ENCODE data around the gene RPA1. TPM values are rescaled to one million over a fixed set of nuclear protein-coding genes. Genes with fewer than 3 reads are reported as not detected.

Gene RPA1
- total and polyA plus RNA-seq, 2 of the 4 experiments (the other 2 are of a cell fraction): 38.4 to 48.2 TPM

DNA sequence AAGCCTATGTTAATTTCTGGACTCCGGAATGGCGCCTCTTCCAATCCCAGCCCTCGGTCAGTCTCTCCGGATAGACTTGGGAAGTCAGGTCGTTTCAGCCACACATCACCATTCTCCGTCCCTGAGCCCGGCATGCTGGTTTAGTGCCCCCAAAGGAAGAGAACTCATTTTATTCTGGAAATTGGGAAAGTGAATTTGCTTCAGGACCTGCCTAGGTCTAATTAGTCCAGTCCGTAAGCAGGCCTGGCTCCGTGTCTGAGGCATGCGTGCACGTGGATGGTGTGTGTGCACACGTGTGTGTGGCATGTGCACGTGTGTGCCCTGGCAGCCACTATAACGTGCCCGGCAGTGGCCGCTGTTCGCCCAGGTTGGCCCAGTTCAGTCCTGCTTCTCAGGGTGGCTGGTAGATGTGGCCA, 77.4 kb downstream of the RPA1 start:
- Histone ChIP-seq H3K36me3 (ENCODE audit: control insufficient read depth, insufficient read depth, low read length) (no peaks in the 10 kb centered on the region), H3K27me3 (ENCODE audit: control insufficient read depth, insufficient read depth, low read length) (peaks cover 59% of the 10 kb centered on the region), H3K4me2 (ENCODE audit: low read depth, low read length) (no peak overlapping the region), H2AK9ac (replicated peaks; ENCODE audit: low read depth, low read length, poor library complexity) (no peak overlapping the region), H4K8ac (ENCODE audit: low read depth in 2 of 2, low read length in 2 of 2) (no peak overlapping the region), H3K79me1 (ENCODE audit: low read depth in 1 of 2, low read length in 2 of 2) (no peaks in the 10 kb centered on the region), H3K4me3 (ENCODE audit: insufficient read depth, low read depth, low read length) (no peak overlapping the region), H3K9me1 (ENCODE audit: insufficient read depth, low read length) (no peaks in the 10 kb centered on the region), H3K9me3 (ENCODE audit: control insufficient read depth, insufficient read depth, low read length) (no peaks in the 10 kb centered on the region), H3K23ac (ENCODE audit: low read depth, low read length) (no peak overlapping the region), H4K20me1 (ENCODE audit: insufficient read depth, low read length) (no peaks in the 10 kb centered on the region), H3K4ac (ENCODE audit: low read depth, low read length) (no peak overlapping the region), H2BK120ac (ENCODE audit: low read depth, low read length) (no peak overlapping the region), H3K4me1 (ENCODE audit: control insufficient read depth, insufficient read depth, low read length) (no peaks in the 10 kb centered on the region; the same call in 1 of the 2 replicates), H2BK15ac (ENCODE audit: low read depth, low read length) (no peak overlapping the region), H2BK5ac (ENCODE audit: low read depth, low read length, poor library complexity, severe bottlenecking) (no peak overlapping the region), H3K14ac (replicated peaks; ENCODE audit: low read depth, low read length) (no peak overlapping the region), H3K18ac (ENCODE audit: low read depth, low read length) (no peak overlapping the region), H2BK20ac (ENCODE audit: low read depth, low read length) (no peak overlapping the region), H3K27ac (ENCODE audit: insufficient read depth, low read length) (no peak overlapping the region), H3K9ac (ENCODE audit: low read depth, low read length) (no peak overlapping the region), H3K56ac (ENCODE audit: extremely low read depth, insufficient read depth, low read length) (no peak overlapping the region), H2AFZ (replicated peaks; ENCODE audit: low read length, poor library complexity) (no peak overlapping the region), H2AK5ac (ENCODE audit: low read depth, low read length) (no peak overlapping the region), H4K91ac (ENCODE audit: insufficient read depth, low read depth, low read length) (no peak overlapping the region), H4K5ac (ENCODE audit: low read depth, low read length) (no peak overlapping the region)
- DNase-seq (no peak), ATAC-seq (ENCODE audit: low read depth) (no peak)
- ChIA-PET CTCF (no interaction called here), POLR2A (ENCODE audit: unreplicated experiment) (no interaction called here)
- intact Hi-C loops (cut with micrococcal nuclease) (no loop called here), dilution Hi-C loops (cut with HindIII; ENCODE audit: low sequenced_read_pairs, unreplicated experiment) (no loop called here), in situ Hi-C loops (cut with MboI; ENCODE audit: low sequenced_read_pairs) (loop anchor here (10.0 kb wide), 1 partner anchor 378 kb away; no protein-coding TSS in a partner anchor)
- TF ChIP-seq MAFK (IDR thresholded peaks at IDR 0.05; ENCODE audit: low read depth, low read length) (no peak), BHLHE40 (IDR thresholded peaks at IDR 0.05; ENCODE audit: low read depth, low read length) (no peak), RFX5 (IDR thresholded peaks at IDR 0.05; ENCODE audit: low read depth, low read length) (no peak), CTCF (conservative IDR thresholded peaks at IDR 0.05; ENCODE audit: low read depth, low read length) (no peak), NFE2L2 (IDR thresholded peaks at IDR 0.05; ENCODE audit: low read depth, low read length) (no peak), POLR2A (IDR thresholded peaks at IDR 0.05; ENCODE audit: low read depth, low read length) (no peak), RAD21 (IDR thresholded peaks at IDR 0.05; ENCODE audit: low read length) (no peak), FOS (IDR thresholded peaks at IDR 0.05; ENCODE audit: low read depth, low read length) (no peak), CHD1 (IDR thresholded peaks at IDR 0.05; ENCODE audit: low read depth, low read length) (no peak)
- 83% methylated on average over 3 of the region's 17 CpGs; no CpG with 5 or more reads in 1 of the 2 experiments for WGBS, 2 experiments (ENCODE audit: extremely low coverage in 2 of 2, insufficient read length in 1 of 2)
- BruUV-seq (replicated peaks): no TSS peak

All from IMR-90 (cell line).